ENCODE results near the gene BICDL2.
"Not testable (repeated sequence)": the region's sequence is repeated elsewhere in the genome, so short reads cannot be mapped to it uniquely, and the experiment has no call there.

- TF ChIP-seq CTCF (IDR thresholded peaks at IDR 0.05; ENCODE audit: control extremely low read depth in 1 of 3, insufficient read depth in 1 of 3, low read depth in 1 of 3, low read length in 3 of 3); EZH2 (IDR thresholded peaks at IDR 0.05; ENCODE audit: low read depth, low read length, severe bottlenecking); CEBPB (IDR thresholded peaks at IDR 0.05; ENCODE audit: low read depth, low read length); POLR2AphosphoS5 (IDR thresholded peaks at IDR 0.05; ENCODE audit: low read depth, low read length); RAD21 (IDR thresholded peaks at IDR 0.05 in 1 of 2, conservative IDR thresholded peaks at IDR 0.05 in 1 of 2; ENCODE audit: low read depth in 2 of 2, low read length in 2 of 2); RNF2 (IDR thresholded peaks at IDR 0.05; ENCODE audit: borderline replicate concordance, low read depth, low read length, missing control alignments, poor library complexity, severe bottlenecking); SP2 (IDR thresholded peaks at IDR 0.05; ENCODE audit: low read length); PHF8 (conservative IDR thresholded peaks at IDR 0.05; ENCODE audit: low read depth, low read length); EP300 (IDR thresholded peaks at IDR 0.05; ENCODE audit: borderline replicate concordance in 1 of 2, low read depth in 2 of 2, low read length in 2 of 2); SIX5 (IDR thresholded peaks at IDR 0.05; ENCODE audit: low read depth, low read length): not testable (repeated sequence)
Observed at GRCh38 chr16:3055734-3056115, 19.0 kb upstream of the BICDL2 start.

Data from H1 (cell line).